Measurements from ENCODE around the gene PRR12.

GRCh38 chr19:49590971-49591730, at the start of gene PRR12:
- TF ChIP-seq CTCF (IDR thresholded peaks at IDR 0.05 in 8 of 11, conservative IDR thresholded peaks at IDR 0.05 in 3 of 11) (peak in 2 of 11 experiments; percentile 10), POLR2A (IDR thresholded peaks at IDR 0.05) (no peak), POLR2AphosphoS5 (IDR thresholded peaks at IDR 0.05) (peak in 2 of 3 donors; percentile 25 to 51)
